NCI-H526 (cell line): Measurements from ENCODE around the gene DDX10.
"Not testable (repeated sequence)": the region's sequence is repeated elsewhere in the genome, so short reads cannot be mapped to it uniquely, and the experiment has no call there.

Source experiments
- DNase-seq, 2 experiments: peaks; one replicate each; lab custom pipeline; 2025; lab: John Stamatoyannopoulos, UW

DDX10 gene

GRCh38 chr11:108823960-108824359, 159.1 kb downstream of the DDX10 start:
- not testable (repeated sequence) for DNase-seq

GRCh38 chr11:108824545-108824944, 159.7 kb downstream of the DDX10 start:
- DNase-seq = no peak

- no peak for DNase-seq
Observed at GRCh38 chr11:108825381-108825780, 160.5 kb downstream of the DDX10 start.

GRCh38 chr11:108826136-108826535, 161.3 kb downstream of the DDX10 start:
- DNase-seq = no peak

GRCh38 chr11:108835624-108836023, 170.8 kb downstream of the DDX10 start:
- no peak for DNase-seq

GRCh38 chr11:108836541-108836940, 171.7 kb downstream of the DDX10 start:
- DNase-seq = no peak

GRCh38 chr11:108838102-108838791, 173.4 kb downstream of the DDX10 start:
- no peak for DNase-seq

GRCh38 chr11:108838792-108839105, 173.9 kb downstream of the DDX10 start:
- DNase-seq = no peak

- DNase-seq = no peak
Observed at GRCh38 chr11:108846009-108846408, 181.1 kb downstream of the DDX10 start.

- no peak for DNase-seq
Observed at GRCh38 chr11:108847298-108847990, 182.6 kb downstream of the DDX10 start.

GRCh38 chr11:108851781-108852180, 186.9 kb downstream of the DDX10 start:
- DNase-seq = no peak

- DNase-seq = no peak
Observed at GRCh38 chr11:108852701-108853100, 187.8 kb downstream of the DDX10 start.

GRCh38 chr11:108853151-108853550, 188.3 kb downstream of the DDX10 start:
- no peak for DNase-seq

- DNase-seq = no peak
Observed at GRCh38 chr11:108853864-108854263, 189.0 kb downstream of the DDX10 start.

GRCh38 chr11:108854346-108854745, 189.5 kb downstream of the DDX10 start:
- no peak for DNase-seq

GRCh38 chr11:108857382-108857781, 192.5 kb downstream of the DDX10 start:
- DNase-seq = no peak

- DNase-seq = peak in 1 of 2 experiments; percentile 42
Observed at GRCh38 chr11:108858622-108859021, 193.8 kb downstream of the DDX10 start.

GRCh38 chr11:108859510-108859909, 194.6 kb downstream of the DDX10 start:
- peak; percentile 80 to 93 for DNase-seq

GRCh38 chr11:108863528-108863927, 198.7 kb downstream of the DDX10 start:
- no peak for DNase-seq

- no peak for DNase-seq
Observed at GRCh38 chr11:108865406-108865805, 200.5 kb downstream of the DDX10 start.

GRCh38 chr11:108866781-108867180, 201.9 kb downstream of the DDX10 start:
- no peak for DNase-seq

- DNase-seq = no peak
Observed at GRCh38 chr11:108870373-108871020, 205.6 kb downstream of the DDX10 start.

- DNase-seq = peak; percentile 44 to 90
Observed at GRCh38 chr11:108871152-108871551, 206.3 kb downstream of the DDX10 start.
